ENCODE results near the gene ADAM10. TPM values are rescaled to one million over a fixed set of nuclear protein-coding genes. Genes with fewer than 3 reads are reported as not detected.
"Not testable (repeated sequence)": the region's sequence is repeated elsewhere in the genome, so short reads cannot be mapped to it uniquely, and the experiment has no call there.

ADAM10 gene
- total RNA-seq, 6 experiments from 2014 or later, result 155 to 227 (median 196) TPM

DNA sequence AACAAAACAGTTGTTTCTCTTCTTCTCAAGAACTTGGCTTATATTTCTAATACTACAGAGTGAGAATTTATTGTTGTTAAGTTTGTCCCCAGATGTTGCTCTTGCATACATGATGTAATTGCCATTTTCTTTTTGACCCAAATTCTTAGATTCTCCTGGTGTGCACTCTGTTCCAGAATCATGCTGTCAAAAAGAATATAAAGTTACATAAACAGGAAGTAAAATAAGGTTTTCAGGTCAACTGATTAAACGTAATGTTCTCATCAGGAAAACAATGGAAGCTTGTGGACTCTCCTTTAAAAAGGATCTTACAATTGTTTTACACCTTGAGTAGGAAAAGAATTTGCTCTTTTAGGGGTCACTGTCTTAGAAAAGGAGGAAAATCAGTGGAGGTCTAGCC is 121.8 kb downstream of the ADAM10 start:
- H3K4me1 Mint-ChIP-seq (ENCODE audit: low read depth), result peaks cover 29% of the 10 kb centered on the region
- no peaks in the 10 kb centered on the region for H3K27me3 Mint-ChIP-seq (ENCODE audit: insufficient read depth)
- peaks cover 41% of the 10 kb centered on the region for H3K36me3 Mint-ChIP-seq (ENCODE audit: low read depth)
- peak overlapping the region; percentile 87 for H3K4me3 Mint-ChIP-seq
- TF ChIP-seq, protein P1, sequence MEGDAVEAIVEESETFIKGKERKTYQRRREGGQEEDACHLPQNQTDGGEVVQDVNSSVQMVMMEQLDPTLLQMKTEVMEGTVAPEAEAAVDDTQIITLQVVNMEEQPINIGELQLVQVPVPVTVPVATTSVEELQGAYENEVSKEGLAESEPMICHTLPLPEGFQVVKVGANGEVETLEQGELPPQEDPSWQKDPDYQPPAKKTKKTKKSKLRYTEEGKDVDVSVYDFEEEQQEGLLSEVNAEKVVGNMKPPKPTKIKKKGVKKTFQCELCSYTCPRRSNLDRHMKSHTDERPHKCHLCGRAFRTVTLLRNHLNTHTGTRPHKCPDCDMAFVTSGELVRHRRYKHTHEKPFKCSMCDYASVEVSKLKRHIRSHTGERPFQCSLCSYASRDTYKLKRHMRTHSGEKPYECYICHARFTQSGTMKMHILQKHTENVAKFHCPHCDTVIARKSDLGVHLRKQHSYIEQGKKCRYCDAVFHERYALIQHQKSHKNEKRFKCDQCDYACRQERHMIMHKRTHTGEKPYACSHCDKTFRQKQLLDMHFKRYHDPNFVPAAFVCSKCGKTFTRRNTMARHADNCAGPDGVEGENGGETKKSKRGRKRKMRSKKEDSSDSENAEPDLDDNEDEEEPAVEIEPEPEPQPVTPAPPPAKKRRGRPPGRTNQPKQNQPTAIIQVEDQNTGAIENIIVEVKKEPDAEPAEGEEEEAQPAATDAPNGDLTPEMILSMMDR (IDR thresholded peaks at IDR 0.05), result no peak
- peak overlapping the region; percentile 81 for H3K27ac Mint-ChIP-seq
- peaks cover 4% of the 10 kb centered on the region; the same call in 1 of the 2 replicates for H3K9me3 Mint-ChIP-seq
- no peak for DNase-seq

DNA sequence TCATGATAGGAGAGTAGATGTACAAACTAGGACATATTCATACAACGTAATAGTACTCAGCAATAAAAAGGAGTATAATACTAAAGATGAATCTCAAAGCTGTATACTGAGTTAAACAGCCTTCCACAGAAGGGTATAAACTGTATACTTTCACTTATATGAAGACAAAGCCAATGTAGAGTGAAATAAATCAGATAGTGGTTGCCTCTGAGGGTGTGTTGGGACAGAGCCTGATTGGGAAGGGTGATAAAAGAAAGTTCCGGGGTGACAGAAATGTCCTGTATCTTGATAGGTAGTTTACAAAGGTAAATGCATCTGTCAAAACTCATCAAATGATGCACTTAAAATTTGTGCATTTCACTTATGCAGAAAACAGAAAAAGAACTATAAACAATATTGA is 122.5 kb downstream of the ADAM10 start:
- Mint-ChIP-seq H3K27ac (no peak overlapping the region), H3K4me3 (no peak overlapping the region), H3K9me3 (peaks cover 4% of the 10 kb centered on the region; the same call in 1 of the 2 replicates), H3K4me1 (ENCODE audit: low read depth) (peaks cover 26% of the 10 kb centered on the region), H3K36me3 (ENCODE audit: low read depth) (peaks cover 41% of the 10 kb centered on the region), H3K27me3 (ENCODE audit: insufficient read depth) (no peaks in the 10 kb centered on the region)
- no peak for DNase-seq
- TF ChIP-seq, protein P1 (IDR thresholded peaks at IDR 0.05), result no peak

DNA sequence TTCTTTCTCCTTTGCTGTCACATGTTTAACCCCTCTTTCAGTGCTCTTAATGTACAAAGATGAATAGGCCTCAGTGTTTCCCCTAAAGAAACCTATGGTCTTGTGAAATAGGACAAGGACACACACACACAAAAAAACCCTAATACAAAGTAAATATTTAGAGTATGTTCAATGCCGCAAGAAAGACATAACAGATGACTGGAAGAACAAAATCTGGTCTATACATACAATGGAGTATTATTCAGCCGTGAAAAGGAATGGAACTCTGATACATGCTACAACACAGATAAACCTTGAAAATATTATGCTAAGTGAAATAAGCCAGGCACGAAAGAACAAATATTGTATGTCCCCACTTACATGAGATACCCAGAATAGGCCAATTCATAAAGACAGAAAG is 123.1 kb downstream of the ADAM10 start:
- TF ChIP-seq, protein P1 (IDR thresholded peaks at IDR 0.05), result no peak
- no peak for DNase-seq
- Mint-ChIP-seq H3K27ac (no peak overlapping the region), H3K4me3 (no peak overlapping the region), H3K36me3 (ENCODE audit: low read depth) (peaks cover 40% of the 10 kb centered on the region), H3K9me3 (peaks cover 4% of the 10 kb centered on the region; the same call in 1 of the 2 replicates), H3K27me3 (ENCODE audit: insufficient read depth) (no peaks in the 10 kb centered on the region), H3K4me1 (ENCODE audit: low read depth) (peaks cover 26% of the 10 kb centered on the region)

DNA sequence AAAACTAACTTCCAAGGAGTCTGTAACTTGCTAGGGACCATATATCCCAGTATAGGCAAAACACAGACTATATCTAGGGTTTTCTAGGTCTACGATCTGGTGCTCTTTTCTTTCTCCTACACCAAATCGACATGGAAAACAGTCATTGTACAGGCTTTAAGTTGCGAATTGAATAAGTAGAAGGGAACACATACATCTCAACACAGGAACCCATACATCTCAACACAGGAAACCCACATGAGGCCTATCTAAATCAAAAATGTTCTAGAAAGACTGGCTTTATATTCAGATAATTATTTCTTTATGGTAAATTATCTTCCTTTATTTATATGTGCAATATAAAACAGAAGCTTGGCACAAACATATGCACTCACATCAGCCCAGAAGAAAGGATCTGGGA is 126.6 kb downstream of the ADAM10 start:
- TF ChIP-seq, protein P1 (IDR thresholded peaks at IDR 0.05), result no peak
- Mint-ChIP-seq H3K27ac (no peak overlapping the region), H3K4me1 (ENCODE audit: low read depth) (peaks cover 9% of the 10 kb centered on the region), H3K4me3 (no peak overlapping the region), H3K36me3 (ENCODE audit: low read depth) (peaks cover 57% of the 10 kb centered on the region), H3K27me3 (ENCODE audit: insufficient read depth) (no peaks in the 10 kb centered on the region), H3K9me3 (peaks cover 12% of the 10 kb centered on the region)
- no peak for DNase-seq

DNA sequence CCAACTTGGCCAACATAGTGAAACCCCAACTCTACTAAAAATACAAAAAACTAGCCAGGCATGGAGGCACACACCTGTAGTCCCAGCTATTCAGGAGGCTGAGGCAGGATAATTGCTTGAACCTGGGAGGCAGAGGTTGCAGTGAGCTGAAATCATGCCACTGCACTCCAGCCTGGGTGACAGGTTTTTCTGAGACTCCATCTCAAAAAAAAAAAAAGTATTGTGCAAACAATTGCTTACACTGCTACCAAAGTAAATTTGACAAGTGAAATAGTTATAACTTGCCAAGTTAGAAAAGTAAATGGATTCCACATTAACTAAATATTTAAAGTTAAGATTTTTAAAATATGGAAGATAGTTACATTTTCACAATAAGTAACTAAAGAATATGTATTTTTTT is 129.2 kb downstream of the ADAM10 start:
- Mint-ChIP-seq H3K36me3 (ENCODE audit: low read depth) (peaks cover 60% of the 10 kb centered on the region), H3K9me3 (peaks cover 26% of the 10 kb centered on the region)
- H3K27me3 Mint-ChIP-seq (ENCODE audit: insufficient read depth); H3K27ac Mint-ChIP-seq; DNase-seq; H3K4me3 Mint-ChIP-seq; H3K4me1 Mint-ChIP-seq (ENCODE audit: low read depth): not testable (repeated sequence)

DNA sequence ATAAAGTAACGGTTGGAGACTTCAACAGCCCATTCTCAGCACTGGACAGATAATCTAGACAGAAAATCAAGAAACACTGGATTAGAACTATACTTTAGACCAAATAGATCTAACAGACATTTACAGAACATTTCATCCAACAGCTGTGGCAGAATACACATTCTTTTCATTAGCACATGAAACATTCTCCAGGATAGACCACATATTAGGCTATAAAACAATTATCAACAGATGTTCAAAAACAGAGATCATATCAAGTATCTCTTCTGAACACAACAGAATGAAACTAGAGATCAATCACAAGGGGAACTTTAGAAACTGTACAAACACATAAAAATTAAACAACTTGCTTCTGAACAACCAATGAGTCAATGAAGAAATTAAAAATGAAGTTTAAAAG is 133.3 kb downstream of the ADAM10 start:
- DNase-seq, result no peak
- peaks cover 16% of the 10 kb centered on the region for H3K4me1 Mint-ChIP-seq (ENCODE audit: low read depth)
- H3K27ac Mint-ChIP-seq, result no peak overlapping the region
- H3K27me3 Mint-ChIP-seq (ENCODE audit: insufficient read depth), result no peaks in the 10 kb centered on the region
- H3K9me3 Mint-ChIP-seq, result peaks cover 43% of the 10 kb centered on the region
- H3K4me3 Mint-ChIP-seq, result no peak overlapping the region
- H3K36me3 Mint-ChIP-seq (ENCODE audit: low read depth), result peaks cover 73% of the 10 kb centered on the region
- TF ChIP-seq, protein P1 (IDR thresholded peaks at IDR 0.05), result no peak
